HepG2 (cell line): ENCODE measurements around the gene CCDC57. TPM values are rescaled to one million over a fixed set of nuclear protein-coding genes. Genes with fewer than 3 reads are reported as not detected.

ENCODE experiments used
- ATF7-NPFF ChIP-seq: sonication (generic); formaldehyde crosslinking; IDR thresholded peaks from 2 replicates; pipeline ENCODE4 v1.8.1; 2023; ENCODE audit warnings: mild to moderate bottlenecking, low read depth, missing genetic modification reagents, moderate library complexity
- DNMT3B ChIP-seq: conservative IDR thresholded peaks from 2 replicates; pipeline ENCODE4 v1.6.1; 2016; ENCODE audit warnings: missing biosample characterization, control low read depth
- GATA4 ChIP-seq: sonication (generic); IDR thresholded peaks from 2 replicates; pipeline ENCODE4 v1.6.1; 2016; ENCODE audit warnings: antibody characterized with exemption, low read depth, borderline replicate concordance
- KDM2A ChIP-seq: sonication (generic); formaldehyde crosslinking; IDR thresholded peaks from 2 replicates; pipeline ENCODE4 v1.4.0; 2020; ENCODE audit warnings: low read depth, missing genetic modification reagents, borderline replicate concordance
- MBNL3 ChIP-seq: fragments of 250-450 bp; sonication (Bioruptor Pico); conservative IDR thresholded peaks from 2 replicates; pipeline ENCODE4 v1.8.0; 2022; ENCODE audit warnings: mild to moderate bottlenecking, inconsistent platforms
- MEIS2 ChIP-seq: sonication (generic); formaldehyde crosslinking; IDR thresholded peaks from 2 replicates; pipeline ENCODE4 v1.9.0; 2021; ENCODE audit warnings: mild to moderate bottlenecking, missing genetic modification reagents
- PHF8 ChIP-seq: sonication (generic); formaldehyde crosslinking; IDR thresholded peaks from 2 replicates; pipeline ENCODE4 v1.5.0; 2020; ENCODE audit warnings: missing genetic modification reagents
- PITX1 ChIP-seq: sonication (generic); formaldehyde crosslinking; IDR thresholded peaks from 2 replicates; pipeline ENCODE4 v1.5.1; 2020; ENCODE audit warnings: mild to moderate bottlenecking, missing genetic modification reagents
- PTBP1 ChIP-seq: fragments of 200-400 bp; formaldehyde crosslinking; IDR thresholded peaks from 2 replicates; pipeline ENCODE4 v1.6.1; 2018; ENCODE audit warnings: low read length, low read depth; ENCODE audit not compliant: poor library complexity, severe bottlenecking
- RFX1 ChIP-seq: fragments of 450-650 bp; IDR thresholded peaks from 2 replicates; pipeline ENCODE4 v1.6.1; 2017
- ZC3H4 ChIP-seq: sonication (generic); formaldehyde crosslinking; IDR thresholded peaks from 2 replicates; pipeline ENCODE4 v1.4.0; 2020; ENCODE audit warnings: missing genetic modification reagents, borderline replicate concordance
- ZNF207 ChIP-seq: fragments of 450-650 bp; IDR thresholded peaks from 2 replicates; pipeline ENCODE4 v1.6.1; 2016; ENCODE audit warnings: antibody characterized with exemption, borderline replicate concordance
- ZNF264 ChIP-seq: sonication (generic); formaldehyde crosslinking; IDR thresholded peaks from 2 replicates; pipeline ENCODE4 v1.4.0; 2020; ENCODE audit warnings: missing genetic modification reagents
- ZNF329 ChIP-seq: sonication (generic); formaldehyde crosslinking; IDR thresholded peaks from 2 replicates; pipeline ENCODE4 v1.9.0; 2021; ENCODE audit warnings: low read depth, mild to moderate bottlenecking, missing genetic modification reagents
- ZNF33A ChIP-seq: sonication (generic); formaldehyde crosslinking; IDR thresholded peaks from 2 replicates; pipeline ENCODE4 v1.5.1; 2020; ENCODE audit warnings: missing genetic modification reagents, mild to moderate bottlenecking, moderate library complexity, borderline replicate concordance
- ZNF446 ChIP-seq: sonication (generic); formaldehyde crosslinking; IDR thresholded peaks from 2 replicates; pipeline ENCODE4 v1.5.0; 2020; ENCODE audit warnings: mild to moderate bottlenecking, missing genetic modification reagents
- ZNF558 ChIP-seq: sonication (generic); formaldehyde crosslinking; IDR thresholded peaks from 2 replicates; pipeline ENCODE4 v1.9.0; 2022; ENCODE audit warnings: mild to moderate bottlenecking, missing genetic modification reagents, borderline replicate concordance
- ZNF672 ChIP-seq: sonication (generic); formaldehyde crosslinking; IDR thresholded peaks from 2 replicates; pipeline ENCODE4 v1.8.1; 2022; ENCODE audit warnings: missing genetic modification reagents
- ZNF782 ChIP-seq: sonication (generic); formaldehyde crosslinking; IDR thresholded peaks from 2 replicates; pipeline ENCODE4 v1.4.0; 2020; ENCODE audit warnings: missing genetic modification reagents, mild to moderate bottlenecking, borderline replicate concordance
- ZNF83 ChIP-seq: sonication (generic); formaldehyde crosslinking; IDR thresholded peaks from 2 replicates; pipeline ENCODE4 v1.4.0; 2020; ENCODE audit warnings: missing genetic modification reagents, mild to moderate bottlenecking, borderline replicate concordance
- ZNF841 ChIP-seq: sonication (generic); formaldehyde crosslinking; IDR thresholded peaks from 2 replicates; pipeline ENCODE4 v1.8.1; 2023; ENCODE audit warnings: missing genetic modification reagents, borderline replicate concordance
- polyA plus RNA-seq, 8 experiments: library from polyadenylated mRNA; depleted of rRNA in 3 of 8; stranded (reverse) in 7 of 8; unstranded in 1 of 8; fragments of >200 nt; fragmentation: Illumina TruSeq in 4 of 8; extraction: Trizol in 4 of 8; gene quantifications; 2 replicates each; pipeline versions ENCODE4 v1.2.1 to v1.2.3, GENCODE V29; 2011 to 2016; ENCODE audit warnings: low read depth in 4 of 8, missing spikeins in 1 of 8, mixed read lengths in 1 of 8; ENCODE audit not compliant: insufficient read depth in 1 of 8
- total RNA-seq, 5 experiments: library from RNA; depleted of rRNA; stranded (reverse); fragments of >200 nt; fragmentation: Illumina TruSeq; extraction: Trizol; gene quantifications; 2 replicates each; pipeline ENCODE4 v1.2.3, GENCODE V29; 2016; ENCODE audit warnings: low read depth in 1 of 5
- TF ChIP-seq, protein P1 (sequence below): IDR thresholded peaks from 2 replicates; pipeline ENCODE4 v1.6.1; 2016; ENCODE audit warnings: low read depth
- TF ChIP-seq, protein P2 (sequence below), 2 experiments: fragments of 450-650 bp in 1 of 2; sonication (generic) in 1 of 2; formaldehyde crosslinking; IDR thresholded peaks; 2 replicates each; pipeline versions ENCODE4 v1.5.0 to v1.8.0; 2020 to 2022; ENCODE audit warnings: mild to moderate bottlenecking in 1 of 2, missing genetic modification reagents in 1 of 2
- TF ChIP-seq, protein P3 (sequence below): sonication (generic); formaldehyde crosslinking; IDR thresholded peaks from 2 replicates; pipeline ENCODE4 v1.4.0; 2020; ENCODE audit warnings: mild to moderate bottlenecking, missing genetic modification reagents
- TF ChIP-seq, protein P4 (sequence below): IDR thresholded peaks from 2 replicates; pipeline ENCODE4 v1.6.1; 2016; ENCODE audit warnings: missing genetic modification reagents, missing compliant biosample characterization

CCDC57 gene
- total and polyA plus RNA-seq, 2 of the 13 experiments (the other 11 are each of a cell fraction or from before 2014, with no cell fraction given): 59.3 to 59.9 TPM

DNA sequence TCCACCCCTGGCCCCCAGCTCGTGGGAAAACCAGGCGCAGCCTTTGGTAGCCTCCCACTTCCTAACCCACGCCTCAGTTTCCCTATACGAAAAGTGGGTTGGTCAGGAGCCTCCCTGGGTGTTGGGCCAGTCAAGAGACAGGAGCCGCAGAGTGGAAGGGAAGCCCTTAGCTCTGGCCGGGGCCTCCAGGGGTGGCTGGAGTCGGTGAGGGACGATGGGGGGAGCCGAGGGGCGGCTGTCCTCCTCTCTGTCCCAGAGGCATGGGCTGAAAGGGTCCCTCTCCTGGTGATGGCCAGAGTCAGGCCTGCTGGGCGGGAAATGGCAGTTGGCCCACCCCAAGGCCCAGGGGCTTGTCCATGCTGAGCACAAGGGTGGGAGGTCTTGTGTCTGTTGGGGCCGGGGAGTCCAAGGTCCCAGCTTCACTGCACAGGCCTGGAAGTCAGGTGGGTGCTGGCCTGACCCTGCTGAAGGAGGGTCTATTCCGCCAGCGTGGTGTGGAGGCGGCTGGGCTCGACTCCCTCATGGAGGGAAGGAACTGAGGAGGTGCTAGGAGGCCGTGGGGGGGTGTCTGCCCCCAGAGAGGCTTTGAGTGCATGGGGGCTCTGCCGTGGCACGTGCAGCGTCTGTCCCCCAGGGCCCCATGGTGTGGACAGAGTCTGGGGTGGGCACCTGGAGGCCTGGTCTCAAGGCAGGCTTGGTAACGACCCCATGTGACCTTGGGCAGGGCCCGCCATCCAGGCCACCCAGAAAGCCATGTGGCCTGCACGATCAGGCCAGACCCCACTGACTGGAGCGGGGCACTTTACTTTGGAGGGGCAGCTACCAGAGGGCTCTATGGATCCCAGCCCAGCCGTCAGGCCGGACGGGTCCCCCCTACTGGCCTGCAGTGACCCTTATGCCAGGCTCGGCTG lies 17.3 kb upstream of the CCDC57 start (continued):
- TF ChIP-seq PHF8: peak; percentile 43
- TF ChIP-seq, protein P1, sequence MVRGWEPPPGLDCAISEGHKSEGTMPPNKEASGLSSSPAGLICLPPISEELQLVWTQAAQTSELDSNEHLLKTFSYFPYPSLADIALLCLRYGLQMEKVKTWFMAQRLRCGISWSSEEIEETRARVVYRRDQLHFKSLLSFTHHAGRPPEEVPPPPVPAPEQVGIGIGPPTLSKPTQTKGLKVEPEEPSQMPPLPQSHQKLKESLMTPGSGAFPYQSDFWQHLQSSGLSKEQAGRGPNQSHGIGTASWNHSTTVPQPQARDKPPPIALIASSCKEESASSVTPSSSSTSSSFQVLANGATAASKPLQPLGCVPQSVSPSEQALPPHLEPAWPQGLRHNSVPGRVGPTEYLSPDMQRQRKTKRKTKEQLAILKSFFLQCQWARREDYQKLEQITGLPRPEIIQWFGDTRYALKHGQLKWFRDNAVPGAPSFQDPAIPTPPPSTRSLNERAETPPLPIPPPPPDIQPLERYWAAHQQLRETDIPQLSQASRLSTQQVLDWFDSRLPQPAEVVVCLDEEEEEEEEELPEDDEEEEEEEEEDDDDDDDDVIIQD (CRISPR knock-in tag): no peak
- TF ChIP-seq ZNF446 (CRISPR knock-in tag): peak; percentile 93; the same call in 1 of the 2 replicates
- TF ChIP-seq ZNF558 (CRISPR knock-in tag): peak; percentile 62
- TF ChIP-seq, protein P2, sequence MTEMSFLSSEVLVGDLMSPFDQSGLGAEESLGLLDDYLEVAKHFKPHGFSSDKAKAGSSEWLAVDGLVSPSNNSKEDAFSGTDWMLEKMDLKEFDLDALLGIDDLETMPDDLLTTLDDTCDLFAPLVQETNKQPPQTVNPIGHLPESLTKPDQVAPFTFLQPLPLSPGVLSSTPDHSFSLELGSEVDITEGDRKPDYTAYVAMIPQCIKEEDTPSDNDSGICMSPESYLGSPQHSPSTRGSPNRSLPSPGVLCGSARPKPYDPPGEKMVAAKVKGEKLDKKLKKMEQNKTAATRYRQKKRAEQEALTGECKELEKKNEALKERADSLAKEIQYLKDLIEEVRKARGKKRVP (CRISPR knock-in tag; IDR thresholded peaks at IDR 0.05): no peak
- TF ChIP-seq MEIS2 (CRISPR knock-in tag): no peak; the same call in 1 of the 2 replicates
- TF ChIP-seq ATF7-NPFF (CRISPR knock-in tag): peak; percentile 13; the same call in 1 of the 2 replicates
- no peak for TF ChIP-seq ZNF264 (CRISPR knock-in tag)
- TF ChIP-seq, protein P3, sequence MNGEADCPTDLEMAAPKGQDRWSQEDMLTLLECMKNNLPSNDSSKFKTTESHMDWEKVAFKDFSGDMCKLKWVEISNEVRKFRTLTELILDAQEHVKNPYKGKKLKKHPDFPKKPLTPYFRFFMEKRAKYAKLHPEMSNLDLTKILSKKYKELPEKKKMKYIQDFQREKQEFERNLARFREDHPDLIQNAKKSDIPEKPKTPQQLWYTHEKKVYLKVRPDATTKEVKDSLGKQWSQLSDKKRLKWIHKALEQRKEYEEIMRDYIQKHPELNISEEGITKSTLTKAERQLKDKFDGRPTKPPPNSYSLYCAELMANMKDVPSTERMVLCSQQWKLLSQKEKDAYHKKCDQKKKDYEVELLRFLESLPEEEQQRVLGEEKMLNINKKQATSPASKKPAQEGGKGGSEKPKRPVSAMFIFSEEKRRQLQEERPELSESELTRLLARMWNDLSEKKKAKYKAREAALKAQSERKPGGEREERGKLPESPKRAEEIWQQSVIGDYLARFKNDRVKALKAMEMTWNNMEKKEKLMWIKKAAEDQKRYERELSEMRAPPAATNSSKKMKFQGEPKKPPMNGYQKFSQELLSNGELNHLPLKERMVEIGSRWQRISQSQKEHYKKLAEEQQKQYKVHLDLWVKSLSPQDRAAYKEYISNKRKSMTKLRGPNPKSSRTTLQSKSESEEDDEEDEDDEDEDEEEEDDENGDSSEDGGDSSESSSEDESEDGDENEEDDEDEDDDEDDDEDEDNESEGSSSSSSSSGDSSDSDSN: peak; percentile 27; the same call in 1 of the 2 replicates
- peak; percentile 56; the same call in 1 of the 2 replicates for TF ChIP-seq ZNF329 (CRISPR knock-in tag)
- 0 out of 2 replicates have a peak, but pooled peaks have one; percentile 49 for TF ChIP-seq ZNF672 (CRISPR knock-in tag)
- TF ChIP-seq ZNF841 (CRISPR knock-in tag): no peak
- TF ChIP-seq KDM2A: peak; percentile 17; the same call in 1 of the 2 replicates
- TF ChIP-seq ZNF782 (CRISPR knock-in tag): no peak
- no peak; the same call in 1 of the 2 replicates for TF ChIP-seq ZNF33A (CRISPR knock-in tag)
- no peak for TF ChIP-seq RFX1
- no peak; the same call in 1 of the 2 replicates for TF ChIP-seq GATA4
- no peak; the same call in 1 of the 2 replicates for TF ChIP-seq PITX1 (CRISPR knock-in tag)
- TF ChIP-seq MBNL3 (CRISPR knock-in tag): no peak
- peak; percentile 85 for TF ChIP-seq PTBP1
- TF ChIP-seq ZNF83 (CRISPR knock-in tag): no peak
- no peak for TF ChIP-seq ZNF207
- peak; percentile 50; the same call in 1 of the 2 replicates for TF ChIP-seq ZC3H4
- no peak for TF ChIP-seq DNMT3B
- TF ChIP-seq, protein P4, sequence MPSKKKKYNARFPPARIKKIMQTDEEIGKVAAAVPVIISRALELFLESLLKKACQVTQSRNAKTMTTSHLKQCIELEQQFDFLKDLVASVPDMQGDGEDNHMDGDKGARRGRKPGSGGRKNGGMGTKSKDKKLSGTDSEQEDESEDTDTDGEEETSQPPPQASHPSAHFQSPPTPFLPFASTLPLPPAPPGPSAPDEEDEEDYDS (CRISPR knock-in tag): no peak
